ENCODE results near the gene RNF222. TPM values are rescaled to one million over a fixed set of nuclear protein-coding genes. Genes with fewer than 3 reads are reported as not detected.

RNF222 gene
- total RNA-seq, 1 experiment from 2014 or later = 0.79 TPM

DNA sequence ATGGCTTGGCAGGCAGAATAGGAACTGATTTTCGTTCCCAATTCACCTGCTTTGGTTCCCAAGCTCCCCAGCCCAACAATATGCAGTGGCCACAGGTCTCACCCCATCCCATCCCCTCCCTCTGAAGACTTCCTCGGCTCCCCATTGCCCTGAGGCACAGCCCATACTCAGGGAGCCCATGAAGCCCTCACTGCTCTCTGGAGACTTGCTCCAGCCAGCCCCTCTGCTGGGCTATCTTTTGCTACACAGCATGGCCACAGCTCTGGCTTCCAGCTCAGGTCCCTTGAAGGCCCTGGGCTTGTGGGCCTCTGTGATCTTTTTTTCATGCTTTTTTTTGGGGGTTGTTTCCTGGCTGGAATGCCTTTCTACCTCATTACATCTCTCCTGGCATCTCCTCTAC is 8.5 kb upstream of the RNF222 start:
- H3K4me3 ChIP-seq = no peak overlapping the region
- H3K27ac ChIP-seq = no peak overlapping the region
- no TSS peak for BruUV-seq (replicated peaks)
- no peak overlapping the region for H3K4me2 ChIP-seq
- H3K27me3 ChIP-seq (ENCODE audit: insufficient read depth, low read depth) = no peaks in the 10 kb centered on the region
- TF ChIP-seq EZH2 (IDR thresholded peaks at IDR 0.05; ENCODE audit: low read depth) = no peak
- TF ChIP-seq, protein P1, sequence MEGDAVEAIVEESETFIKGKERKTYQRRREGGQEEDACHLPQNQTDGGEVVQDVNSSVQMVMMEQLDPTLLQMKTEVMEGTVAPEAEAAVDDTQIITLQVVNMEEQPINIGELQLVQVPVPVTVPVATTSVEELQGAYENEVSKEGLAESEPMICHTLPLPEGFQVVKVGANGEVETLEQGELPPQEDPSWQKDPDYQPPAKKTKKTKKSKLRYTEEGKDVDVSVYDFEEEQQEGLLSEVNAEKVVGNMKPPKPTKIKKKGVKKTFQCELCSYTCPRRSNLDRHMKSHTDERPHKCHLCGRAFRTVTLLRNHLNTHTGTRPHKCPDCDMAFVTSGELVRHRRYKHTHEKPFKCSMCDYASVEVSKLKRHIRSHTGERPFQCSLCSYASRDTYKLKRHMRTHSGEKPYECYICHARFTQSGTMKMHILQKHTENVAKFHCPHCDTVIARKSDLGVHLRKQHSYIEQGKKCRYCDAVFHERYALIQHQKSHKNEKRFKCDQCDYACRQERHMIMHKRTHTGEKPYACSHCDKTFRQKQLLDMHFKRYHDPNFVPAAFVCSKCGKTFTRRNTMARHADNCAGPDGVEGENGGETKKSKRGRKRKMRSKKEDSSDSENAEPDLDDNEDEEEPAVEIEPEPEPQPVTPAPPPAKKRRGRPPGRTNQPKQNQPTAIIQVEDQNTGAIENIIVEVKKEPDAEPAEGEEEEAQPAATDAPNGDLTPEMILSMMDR (conservative IDR thresholded peaks at IDR 0.05) = no peak
- POLR2A ChIA-PET (ENCODE audit: unreplicated experiment) = interaction anchor here (0.6 kb wide), 1 partner anchor 30 kb away, joined by 6 read pairs; the partner anchor contains the start of gene NDEL1
- 0 out of 2 replicates have a peak, but pooled peaks cover 3% of the 10 kb centered on the region for H3F3A ChIP-seq (ENCODE audit: insufficient read depth, low read depth)
- no peak for DNase-seq
- H3K9me3 ChIP-seq (ENCODE audit: insufficient read depth, low read depth) = no peaks in the 10 kb centered on the region
- intact Hi-C loops (cut with micrococcal nuclease; ENCODE audit: unreplicated experiment) = no loop called here
- H3K9me2 ChIP-seq (ENCODE audit: insufficient read depth) = no peaks in the 10 kb centered on the region
- no peaks in the 10 kb centered on the region; the same call in 1 of the 2 replicates for H3K4me1 ChIP-seq (replicated peaks; ENCODE audit: insufficient read depth)
- no peaks in the 10 kb centered on the region for H4K20me1 ChIP-seq (ENCODE audit: insufficient read depth)
- CTCF ChIA-PET = no interaction called here
- H2AFZ ChIP-seq = no peak overlapping the region
- no peaks in the 10 kb centered on the region for H3K36me3 ChIP-seq (ENCODE audit: low read depth)
- no peaks in the 10 kb centered on the region for H3K79me2 ChIP-seq (ENCODE audit: low read depth)

DNA sequence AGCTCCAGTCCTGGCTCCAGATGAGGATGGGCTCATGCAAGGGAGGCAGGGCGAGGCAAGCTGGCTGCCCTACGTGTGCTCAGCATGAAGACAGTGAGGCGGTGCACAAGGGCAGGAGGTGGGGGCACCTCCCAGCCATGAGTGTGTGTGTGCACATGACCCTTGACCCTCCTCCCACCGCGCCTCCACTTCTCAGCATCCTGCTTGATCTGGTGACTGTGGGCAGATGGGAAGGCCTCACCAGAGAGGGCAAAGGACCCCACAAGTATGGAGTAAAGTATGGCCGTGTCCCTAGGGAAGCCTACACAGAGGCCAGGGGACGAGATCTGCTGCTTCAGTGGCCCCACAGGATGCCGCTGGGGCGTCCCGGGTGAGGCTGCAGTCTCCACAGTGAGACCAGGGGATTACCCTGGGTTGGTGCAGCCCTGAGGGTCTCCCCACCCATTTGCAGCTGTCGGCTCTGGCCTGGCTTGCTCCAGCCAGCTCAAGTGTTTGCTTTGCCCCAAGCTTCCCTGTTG is 7.9 kb upstream of the RNF222 start:
- H3K36me3 ChIP-seq (ENCODE audit: low read depth) = no peaks in the 10 kb centered on the region
- DNase-seq = no peak
- H3F3A ChIP-seq (ENCODE audit: insufficient read depth, low read depth) = 0 out of 2 replicates have a peak, but pooled peaks cover 3% of the 10 kb centered on the region
- H3K9me3 ChIP-seq (ENCODE audit: insufficient read depth, low read depth) = no peaks in the 10 kb centered on the region
- intact Hi-C loops (cut with micrococcal nuclease; ENCODE audit: unreplicated experiment) = no loop called here
- no peak overlapping the region for H3K4me3 ChIP-seq
- no peak for TF ChIP-seq EZH2 (IDR thresholded peaks at IDR 0.05; ENCODE audit: low read depth)
- TF ChIP-seq, protein P1 (conservative IDR thresholded peaks at IDR 0.05) = no peak
- H3K9me2 ChIP-seq (ENCODE audit: insufficient read depth) = no peaks in the 10 kb centered on the region
- no peak overlapping the region for H3K27ac ChIP-seq
- H3K4me1 ChIP-seq (replicated peaks; ENCODE audit: insufficient read depth) = no peaks in the 10 kb centered on the region; the same call in 1 of the 2 replicates
- ChIA-PET CTCF (no interaction called here), POLR2A (ENCODE audit: unreplicated experiment) (no interaction called here)
- no peaks in the 10 kb centered on the region for H4K20me1 ChIP-seq (ENCODE audit: insufficient read depth)
- no TSS peak for BruUV-seq (replicated peaks)
- H3K79me2 ChIP-seq (ENCODE audit: low read depth) = no peaks in the 10 kb centered on the region
- no peaks in the 10 kb centered on the region for H3K27me3 ChIP-seq (ENCODE audit: insufficient read depth, low read depth)
- H2AFZ ChIP-seq = no peak overlapping the region
- no peak overlapping the region for H3K4me2 ChIP-seq

DNA sequence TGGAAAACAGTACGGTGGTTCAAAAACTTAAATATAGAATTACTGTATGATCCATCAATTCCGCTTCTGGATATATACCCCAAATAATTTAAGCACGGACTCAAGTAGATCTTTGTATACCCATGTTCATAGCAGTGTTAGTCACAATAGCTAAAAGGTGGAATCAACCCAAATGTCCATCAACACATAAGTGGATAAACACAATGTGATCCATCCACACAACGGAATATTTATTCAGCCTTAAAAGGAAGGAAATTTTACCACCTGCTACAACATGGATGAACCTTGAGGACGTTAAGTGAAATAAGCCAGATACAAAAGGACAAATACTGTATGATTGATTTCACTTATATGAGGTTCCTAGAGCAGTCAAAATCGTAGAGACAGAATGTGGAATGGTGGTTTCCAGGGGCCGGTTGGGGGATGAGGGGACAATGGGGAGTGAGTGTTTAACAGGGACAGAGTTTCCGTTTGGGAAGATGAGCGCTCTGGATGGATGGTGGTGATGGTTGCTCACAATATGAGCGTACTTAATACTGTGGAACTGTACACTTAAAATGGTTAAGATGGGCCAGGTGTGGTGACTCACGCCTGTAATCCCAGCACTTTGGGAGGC is 5.4 kb upstream of the RNF222 start:
- Histone ChIP-seq H3K9me3 (ENCODE audit: insufficient read depth, low read depth) (no peaks in the 10 kb centered on the region), H3K4me3 (no peak overlapping the region), H3K27me3 (ENCODE audit: insufficient read depth, low read depth) (no peaks in the 10 kb centered on the region), H3K27ac (no peak overlapping the region), H3K79me2 (ENCODE audit: low read depth) (no peaks in the 10 kb centered on the region), H3K9me2 (ENCODE audit: insufficient read depth) (no peaks in the 10 kb centered on the region), H2AFZ (no peak overlapping the region), H4K20me1 (ENCODE audit: insufficient read depth) (no peaks in the 10 kb centered on the region), H3K36me3 (ENCODE audit: low read depth) (no peaks in the 10 kb centered on the region), H3K4me2 (no peak overlapping the region), H3F3A (ENCODE audit: insufficient read depth, low read depth) (0 out of 2 replicates have a peak, but pooled peaks cover 1% of the 10 kb centered on the region), H3K4me1 (replicated peaks; ENCODE audit: insufficient read depth) (peaks cover 3% of the 10 kb centered on the region; the same call in 1 of the 2 replicates)
- TF ChIP-seq, protein P1 (conservative IDR thresholded peaks at IDR 0.05) = no peak
- TF ChIP-seq EZH2 (IDR thresholded peaks at IDR 0.05; ENCODE audit: low read depth) = no peak
- ChIA-PET POLR2A (ENCODE audit: unreplicated experiment) (no interaction called here), CTCF (no interaction called here)
- no TSS peak for BruUV-seq (replicated peaks)
- no peak for DNase-seq
- intact Hi-C loops (cut with micrococcal nuclease; ENCODE audit: unreplicated experiment) = no loop called here
